Measurements from ENCODE around the gene CNIH3.
"Not testable (repeated sequence)": the region's sequence is repeated elsewhere in the genome, so short reads cannot be mapped to it uniquely, and the experiment has no call there.

The CNIH3 gene

GRCh38 chr1:224644553-224645154 is 28.5 kb downstream of the CNIH3 start:
- peak; percentile 34 to 72 for DNase-seq

- DNase-seq, result no peak
These were observed 31.3 kb downstream of the CNIH3 start for GRCh38 chr1:224647449-224647848.

GRCh38 chr1:224650290-224650689 is 34.2 kb downstream of the CNIH3 start:
- DNase-seq, result peak; percentile 80 to 85

- no peak for DNase-seq
These were observed 35.1 kb downstream of the CNIH3 start for GRCh38 chr1:224651188-224651587.

GRCh38 chr1:224656392-224656791 is 40.3 kb downstream of the CNIH3 start:
- no peak for DNase-seq

- DNase-seq, result no peak
These were observed 44.0 kb downstream of the CNIH3 start for GRCh38 chr1:224660074-224660473.

GRCh38 chr1:224662870-224663269 is 46.8 kb downstream of the CNIH3 start:
- no peak for DNase-seq

GRCh38 chr1:224665016-224665415 is 48.9 kb downstream of the CNIH3 start:
- no peak for DNase-seq

- no peak for DNase-seq
These were observed 50.0 kb downstream of the CNIH3 start for GRCh38 chr1:224666078-224666477.

- DNase-seq, result no peak
These were observed 50.8 kb downstream of the CNIH3 start for GRCh38 chr1:224666913-224667312.

- DNase-seq, result no peak
These were observed 52.9 kb downstream of the CNIH3 start for GRCh38 chr1:224668984-224669383.

GRCh38 chr1:224669403-224669802 is 53.3 kb downstream of the CNIH3 start:
- DNase-seq, result peak in 1 of 2 experiments; percentile 20

GRCh38 chr1:224670506-224670905 is 54.4 kb downstream of the CNIH3 start:
- no peak for DNase-seq

GRCh38 chr1:224671076-224671475 is 55.0 kb downstream of the CNIH3 start:
- DNase-seq, result no peak

GRCh38 chr1:224673141-224673540 is 57.0 kb downstream of the CNIH3 start:
- DNase-seq, result no peak

- no peak for DNase-seq
These were observed 59.5 kb downstream of the CNIH3 start for GRCh38 chr1:224675590-224675989.

GRCh38 chr1:224676551-224676950 is 60.4 kb downstream of the CNIH3 start:
- peak in 1 of 2 experiments; percentile 12 for DNase-seq

- DNase-seq, result no peak
These were observed 62.1 kb downstream of the CNIH3 start for GRCh38 chr1:224678168-224678567.

- no peak for DNase-seq
These were observed 63.5 kb downstream of the CNIH3 start for GRCh38 chr1:224679606-224680005.

GRCh38 chr1:224681816-224682215 is 65.7 kb downstream of the CNIH3 start:
- no peak for DNase-seq

- DNase-seq, result peak; percentile 91 to 92
These were observed 67.8 kb downstream of the CNIH3 start for GRCh38 chr1:224683936-224684335.

- DNase-seq, result peak; percentile 60 to 70
These were observed 68.9 kb downstream of the CNIH3 start for GRCh38 chr1:224684979-224685425.

- DNase-seq, result not testable (repeated sequence)
These were observed 70.0 kb downstream of the CNIH3 start for GRCh38 chr1:224686140-224686539.

GRCh38 chr1:224687465-224687864 is 71.3 kb downstream of the CNIH3 start:
- DNase-seq, result no peak

GRCh38 chr1:224689374-224689773 is 73.3 kb downstream of the CNIH3 start:
- no peak for DNase-seq

All from NCI-H526 (cell line).